ENCODE measurements around the gene KAZN.

The KAZN gene

GRCh38 chr1:14677292-14677971, 78.9 kb downstream of the KAZN start:
- no peak for DNase-seq (ENCODE audit: low read depth)

- DNase-seq (ENCODE audit: low read depth), result peak; percentile 89
These were observed 79.6 kb downstream of the KAZN start for GRCh38 chr1:14678011-14678638.

DNA sequence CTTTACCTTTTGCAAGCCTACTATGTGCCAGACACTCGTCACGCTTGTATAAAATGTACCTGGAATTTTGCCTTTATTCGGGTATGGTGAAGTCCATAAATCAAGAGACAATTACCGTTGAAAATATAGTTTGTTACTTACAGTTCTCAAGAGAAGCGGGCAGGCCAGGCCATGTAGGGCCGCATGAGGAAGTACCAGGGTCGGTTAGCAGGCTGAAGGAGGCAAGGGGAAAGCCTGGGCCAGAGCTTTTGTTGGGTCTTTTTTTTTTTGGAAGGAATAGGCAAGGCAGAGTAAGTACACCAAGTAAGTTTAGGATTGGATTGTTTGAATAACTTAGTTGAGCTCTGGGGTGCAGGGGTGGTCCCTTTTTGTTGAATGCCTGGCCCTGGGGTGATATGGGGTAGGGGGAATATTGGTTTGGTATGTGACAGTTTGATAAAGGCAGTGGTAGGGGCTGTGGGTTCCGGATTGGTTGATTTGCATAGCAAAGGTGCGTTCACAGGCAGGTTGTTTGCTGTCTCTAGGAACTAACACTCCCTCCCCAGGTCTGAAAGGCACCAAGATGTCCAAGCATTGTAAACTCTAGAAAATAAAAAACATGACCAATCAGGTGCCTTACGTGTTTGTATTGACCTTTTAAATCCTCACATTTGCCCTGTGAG, 80.7 kb downstream of the KAZN start:
- peak; percentile 24 for DNase-seq (ENCODE audit: low read depth)

DNA sequence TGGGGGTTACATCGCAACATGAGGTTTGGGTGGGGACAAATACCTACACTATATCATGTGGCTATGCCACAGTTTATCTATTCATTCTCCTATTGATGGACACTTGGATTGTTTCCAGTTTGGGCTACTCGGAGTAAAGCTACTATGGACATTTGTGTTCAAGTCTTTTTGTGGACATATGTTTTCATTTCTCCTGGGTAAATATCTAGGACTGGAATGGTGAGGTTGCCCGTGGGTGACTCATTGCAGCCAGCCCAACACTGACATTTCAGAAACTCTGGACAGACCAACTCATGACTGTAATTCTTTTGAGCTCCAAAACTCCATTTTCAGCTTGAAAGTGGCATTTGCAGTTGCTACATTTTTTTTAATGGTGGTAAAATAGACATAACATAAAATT, 82.7 kb downstream of the KAZN start:
- no peak for DNase-seq (ENCODE audit: low read depth)

GRCh38 chr1:14682941-14683621, 84.6 kb downstream of the KAZN start:
- no peak for DNase-seq (ENCODE audit: low read depth)

GRCh38 chr1:14685078-14685477, 86.6 kb downstream of the KAZN start:
- DNase-seq (ENCODE audit: low read depth), result no peak

- DNase-seq (ENCODE audit: low read depth), result no peak
These were observed 88.2 kb downstream of the KAZN start for GRCh38 chr1:14686701-14687100.

GRCh38 chr1:14687147-14687546, 88.7 kb downstream of the KAZN start:
- DNase-seq (ENCODE audit: low read depth), result no peak

- no peak for DNase-seq (ENCODE audit: low read depth)
These were observed 91.6 kb downstream of the KAZN start for GRCh38 chr1:14689996-14690615.

GRCh38 chr1:14693949-14694348, 95.5 kb downstream of the KAZN start:
- DNase-seq (ENCODE audit: low read depth), result no peak

- DNase-seq (ENCODE audit: low read depth), result no peak
These were observed 96.1 kb downstream of the KAZN start for GRCh38 chr1:14694589-14694988.

GRCh38 chr1:14696761-14697160, 98.3 kb downstream of the KAZN start:
- no peak for DNase-seq (ENCODE audit: low read depth)

DNA sequence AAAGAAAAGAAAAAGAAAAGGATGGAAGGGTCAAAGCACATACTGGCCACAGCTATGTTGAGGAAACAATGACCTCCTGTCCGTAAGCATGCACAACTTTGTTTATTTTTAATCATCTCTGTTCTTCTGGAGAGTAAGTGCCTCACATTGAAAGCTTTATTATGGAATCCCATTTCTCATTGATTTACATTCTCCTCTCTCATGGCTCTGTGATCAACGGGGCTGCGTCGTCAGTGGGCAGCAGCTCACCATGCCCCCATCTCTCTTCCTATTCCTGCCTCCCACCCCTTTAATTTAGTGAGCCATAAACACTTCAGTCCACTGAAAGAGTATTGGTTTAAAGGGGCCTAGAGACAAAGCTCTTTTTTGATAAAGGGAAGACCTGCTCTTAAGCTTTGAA, 98.9 kb downstream of the KAZN start:
- DNase-seq (ENCODE audit: low read depth), result no peak

- no peak for DNase-seq (ENCODE audit: low read depth)
These were observed 99.8 kb downstream of the KAZN start for GRCh38 chr1:14698314-14698713.

- DNase-seq (ENCODE audit: low read depth), result no peak
These were observed 101.1 kb downstream of the KAZN start for GRCh38 chr1:14699620-14700019.

DNA sequence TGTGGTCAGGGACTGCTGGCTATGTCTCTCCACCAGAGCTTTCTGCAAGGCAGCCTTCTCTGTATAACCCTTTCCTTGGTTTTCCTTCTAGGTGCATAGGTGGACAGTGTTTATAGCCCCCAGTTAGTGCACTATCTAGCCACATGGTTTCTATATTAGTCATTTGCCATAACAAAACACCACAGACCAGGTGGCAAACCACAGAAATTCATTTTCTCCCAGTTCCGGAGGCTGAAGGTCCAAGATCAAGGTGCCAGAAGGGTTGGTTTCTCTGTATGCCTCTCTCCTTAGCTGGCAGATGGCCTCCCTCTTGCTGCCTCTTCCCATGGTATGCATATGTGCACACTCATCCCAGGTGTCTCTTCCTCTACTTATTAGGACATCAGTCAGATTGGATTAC, 106.4 kb downstream of the KAZN start:
- DNase-seq (ENCODE audit: low read depth), result no peak

DNA sequence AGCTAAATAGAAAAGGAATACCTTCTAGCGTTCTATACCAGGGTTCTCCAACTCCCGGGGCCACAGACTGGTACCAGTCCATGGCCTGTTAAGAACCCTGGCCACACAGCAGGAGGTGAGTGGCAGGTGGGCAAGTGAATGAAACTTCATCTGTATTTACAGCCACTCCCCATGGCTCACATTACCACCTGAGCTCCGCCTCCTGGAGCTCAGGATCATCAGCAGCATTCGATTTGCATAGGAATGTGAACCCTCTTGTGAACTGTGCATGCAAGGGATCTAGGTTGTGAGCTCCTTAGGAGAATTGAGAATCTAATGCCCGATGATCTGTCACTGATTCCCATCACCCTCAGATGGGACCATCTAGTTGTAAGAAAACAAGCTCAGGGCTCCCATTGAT, 107.3 kb downstream of the KAZN start:
- DNase-seq (ENCODE audit: low read depth), result no peak

GRCh38 chr1:14706631-14707030, 108.1 kb downstream of the KAZN start:
- no peak for DNase-seq (ENCODE audit: low read depth)

GRCh38 chr1:14707531-14708445, 109.3 kb downstream of the KAZN start:
- DNase-seq (ENCODE audit: low read depth), result no peak

DNA sequence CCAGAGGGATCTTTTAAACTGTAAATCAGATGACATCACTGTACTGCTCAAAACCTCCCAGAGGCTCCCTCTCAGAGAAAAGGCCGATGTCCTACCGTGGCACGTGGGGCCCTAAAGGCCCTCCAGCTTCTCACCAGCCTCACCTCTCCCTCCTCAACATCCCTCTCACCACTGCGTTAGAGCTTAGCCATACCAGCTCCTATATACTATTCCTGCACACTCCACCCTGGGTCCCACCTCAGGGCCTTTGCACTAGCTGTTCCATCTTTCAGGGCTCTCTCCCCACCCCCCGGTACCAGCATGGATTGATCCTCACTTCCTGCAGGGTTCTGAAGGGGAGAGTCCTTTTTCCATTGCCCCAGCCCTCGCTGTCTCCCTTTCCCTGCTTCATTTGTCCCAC, 111.8 kb downstream of the KAZN start:
- no peak for DNase-seq (ENCODE audit: low read depth)

DNA sequence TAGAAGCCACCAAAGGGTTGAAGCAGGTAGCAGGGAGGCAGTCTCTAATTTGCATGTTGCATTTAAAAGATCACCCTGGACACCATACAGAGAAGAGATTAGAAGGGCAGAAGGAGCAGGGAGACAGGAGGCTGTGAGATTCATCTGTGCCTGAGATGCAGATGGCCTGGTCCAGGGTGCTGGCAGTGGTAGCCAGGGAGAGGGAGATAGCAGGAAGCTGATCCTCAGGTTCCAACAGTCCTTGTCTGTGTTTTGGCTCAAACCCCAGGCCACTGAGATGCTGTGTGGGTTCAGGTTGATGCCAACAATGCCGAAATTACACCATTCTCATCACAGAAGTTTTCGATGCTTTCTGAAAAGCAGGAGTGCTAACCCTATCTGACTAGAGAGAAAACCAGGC, 113.7 kb downstream of the KAZN start:
- no peak for DNase-seq (ENCODE audit: low read depth)

Data from CMK (cell line).